ENCODE data around the gene UFC1. TPM values are rescaled to one million over a fixed set of nuclear protein-coding genes. Genes with fewer than 3 reads are reported as not detected.

Gene UFC1
- total RNA-seq, 1 donor from 2014 or later: 111 TPM

- intact Hi-C loops (cut with micrococcal nuclease): loop anchor here (5.0 kb wide), 1 partner anchor 120 kb away; the partner anchor contains the start of gene MPZ
Measured at GRCh38 chr1:161187311-161187710, 33.5 kb downstream of the UFC1 start.

- intact Hi-C loops (cut with micrococcal nuclease): loop anchor here (5.0 kb wide), 1 partner anchor 119 kb away; the partner anchor contains the start of gene MPZ
Measured at GRCh38 chr1:161188381-161188780, 34.6 kb downstream of the UFC1 start.

GRCh38 chr1:161189036-161189435 is 35.3 kb downstream of the UFC1 start:
- intact Hi-C loops (cut with micrococcal nuclease): loop anchor here (5.0 kb wide), 1 partner anchor 118 kb away; the partner anchor contains the start of gene MPZ

- intact Hi-C loops (cut with micrococcal nuclease): no loop called here
Measured at GRCh38 chr1:161190962-161191521, 37.3 kb downstream of the UFC1 start.

GRCh38 chr1:161191971-161192370 is 38.2 kb downstream of the UFC1 start:
- intact Hi-C loops (cut with micrococcal nuclease): loop anchor here (1.0 kb wide), 3 partner anchors 10 to 190 kb away; no protein-coding TSS in a partner anchor

GRCh38 chr1:161192476-161193465 is 39.0 kb downstream of the UFC1 start:
- intact Hi-C loops (cut with micrococcal nuclease): loop anchor here (1.0 kb wide), 3 partner anchors 10 to 190 kb away; no protein-coding TSS in a partner anchor

GRCh38 chr1:161193561-161194235 is 39.9 kb downstream of the UFC1 start:
- intact Hi-C loops (cut with micrococcal nuclease): no loop called here

- intact Hi-C loops (cut with micrococcal nuclease): no loop called here
Measured at GRCh38 chr1:161195171-161195570, 41.4 kb downstream of the UFC1 start.

GRCh38 chr1:161196111-161196510 is 42.3 kb downstream of the UFC1 start:
- intact Hi-C loops (cut with micrococcal nuclease): no loop called here

GRCh38 chr1:161196521-161197451 is 43.0 kb downstream of the UFC1 start:
- intact Hi-C loops (cut with micrococcal nuclease): no loop called here

GRCh38 chr1:161197560-161198193 is 43.9 kb downstream of the UFC1 start:
- intact Hi-C loops (cut with micrococcal nuclease): no loop called here

- intact Hi-C loops (cut with micrococcal nuclease): no loop called here
Measured at GRCh38 chr1:161198194-161198896, 44.6 kb downstream of the UFC1 start.

GRCh38 chr1:161198897-161199431 is 45.2 kb downstream of the UFC1 start, which contains the start of gene ADAMTS4:
Gene ADAMTS4, minus strand, starts transcription at chr1:161199054. Its CDS starts 427 bp downstream, at chr1:161198627.
- intact Hi-C loops (cut with micrococcal nuclease): no loop called here

- intact Hi-C loops (cut with micrococcal nuclease): no loop called here
Measured at GRCh38 chr1:161199506-161200139, 45.8 kb downstream of the UFC1 start.

- intact Hi-C loops (cut with micrococcal nuclease): no loop called here
Measured at GRCh38 chr1:161200421-161200991, 46.7 kb downstream of the UFC1 start.

- intact Hi-C loops (cut with micrococcal nuclease): no loop called here
Measured at GRCh38 chr1:161200992-161201835, 47.4 kb downstream of the UFC1 start.
